ENCODE data around the gene VPS4B.

The VPS4B gene

GRCh38 chr18:63427558-63427957, 5.3 kb upstream of the VPS4B start:
- DNase-seq, result no peak

GRCh38 chr18:63422864-63423304, 608 bp upstream of the VPS4B start:
- DNase-seq, result no peak

GRCh38 chr18:63421514-63421913, 762 bp downstream of the VPS4B start:
- no peak for DNase-seq

- DNase-seq, result no peak
These were observed 9.3 kb downstream of the VPS4B start for GRCh38 chr18:63412953-63413352.

- no peak for DNase-seq
These were observed 11.5 kb downstream of the VPS4B start for GRCh38 chr18:63410792-63411191.

GRCh38 chr18:63409301-63409700, 13.0 kb downstream of the VPS4B start:
- no peak for DNase-seq

- no peak for DNase-seq
These were observed 14.5 kb downstream of the VPS4B start for GRCh38 chr18:63407734-63408133.

GRCh38 chr18:63405986-63406385, 16.3 kb downstream of the VPS4B start:
- DNase-seq, result no peak

GRCh38 chr18:63402246-63403162, 19.8 kb downstream of the VPS4B start:
- no peak for DNase-seq

GRCh38 chr18:63399300-63399699, 23.0 kb downstream of the VPS4B start:
- no peak for DNase-seq

GRCh38 chr18:63397349-63397748, 24.9 kb downstream of the VPS4B start:
- DNase-seq, result no peak

- no peak for DNase-seq
These were observed 26.8 kb downstream of the VPS4B start for GRCh38 chr18:63395503-63395902.

- DNase-seq, result no peak
These were observed 27.3 kb downstream of the VPS4B start for GRCh38 chr18:63394954-63395353.

GRCh38 chr18:63387861-63388260, 34.4 kb downstream of the VPS4B start:
- DNase-seq, result no peak

- no peak for DNase-seq
These were observed 39.4 kb downstream of the VPS4B start for GRCh38 chr18:63382843-63383242.

- no peak for DNase-seq
These were observed 42.7 kb downstream of the VPS4B start for GRCh38 chr18:63379639-63379962.

GRCh38 chr18:63378919-63379638, 43.2 kb downstream of the VPS4B start:
- DNase-seq, result no peak

- DNase-seq, result no peak
These were observed 44.8 kb downstream of the VPS4B start for GRCh38 chr18:63377275-63377980.

- DNase-seq, result no peak
These were observed 45.7 kb downstream of the VPS4B start for GRCh38 chr18:63376538-63376937.

GRCh38 chr18:63374540-63374939, 47.7 kb downstream of the VPS4B start:
- DNase-seq, result no peak

GRCh38 chr18:63373161-63373560, 49.1 kb downstream of the VPS4B start:
- DNase-seq, result no peak

GRCh38 chr18:63368611-63369010, 53.7 kb downstream of the VPS4B start:
- no peak for DNase-seq
